ENCODE data around the gene SYNPR. TPM values are rescaled to one million over a fixed set of nuclear protein-coding genes. Genes with fewer than 3 reads are reported as not detected.

Gene SYNPR
- total RNA-seq, 1 experiment from 2014 or later = not detected

DNA sequence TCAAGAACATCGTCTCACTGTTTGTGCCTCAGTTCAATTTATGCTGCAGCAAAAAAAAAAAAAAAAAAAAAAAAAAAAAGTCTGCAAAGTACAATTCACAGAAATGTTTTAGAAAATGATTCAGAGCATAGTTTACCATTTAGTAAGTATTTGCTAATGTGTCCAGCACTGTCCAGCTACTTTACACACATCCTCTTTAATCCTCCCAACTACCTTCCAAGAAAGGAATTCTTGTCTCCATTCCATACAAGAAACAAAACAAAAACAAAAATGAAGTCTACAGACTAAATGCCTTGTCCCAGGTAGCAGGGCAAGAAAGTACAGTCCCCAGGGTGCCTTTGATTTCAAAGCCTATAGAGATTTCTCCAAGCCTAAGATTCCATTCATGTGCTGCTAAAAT is 335.5 kb downstream of the SYNPR start:
- no TSS peak for BruUV-seq (replicated peaks)
- intact Hi-C loops (cut with micrococcal nuclease) = no loop called here
- CTCF ChIA-PET = no interaction called here
- Histone ChIP-seq H2AFZ (ENCODE audit: low read length) (no peak overlapping the region), H3K4me2 (ENCODE audit: low read length) (no peak overlapping the region), H3K4me3 (ENCODE audit: low read length) (no peak overlapping the region), H3K4me1 (ENCODE audit: insufficient read depth, low read length) (no peaks in the 10 kb centered on the region), H3F3A (ENCODE audit: low read length, unreplicated experiment) (no peaks in the 10 kb centered on the region), H3K9ac (ENCODE audit: low read length) (no peak overlapping the region), H3K36me3 (ENCODE audit: low read depth, low read length) (no peaks in the 10 kb centered on the region), H3K9me2 (replicated peaks; ENCODE audit: low read length) (no peaks in the 10 kb centered on the region), H3K79me2 (ENCODE audit: low read length) (no peaks in the 10 kb centered on the region), H3K27ac (ENCODE audit: low read length) (no peak overlapping the region), H3K27me3 (ENCODE audit: low read length) (peaks cover 21% of the 10 kb centered on the region; the same call in 1 of the 2 replicates), H3K9me3 (ENCODE audit: low read length) (no peaks in the 10 kb centered on the region), H4K20me1 (ENCODE audit: low read length) (no peaks in the 10 kb centered on the region)
- no peak for DNase-seq
- no peak for TF ChIP-seq EZH2phosphoT487 (IDR thresholded peaks at IDR 0.05; ENCODE audit: borderline replicate concordance, low read length)
- no peak for TF ChIP-seq EZH2 (IDR thresholded peaks at IDR 0.05; ENCODE audit: low read length, unreplicated experiment)
- TF ChIP-seq, protein P1, sequence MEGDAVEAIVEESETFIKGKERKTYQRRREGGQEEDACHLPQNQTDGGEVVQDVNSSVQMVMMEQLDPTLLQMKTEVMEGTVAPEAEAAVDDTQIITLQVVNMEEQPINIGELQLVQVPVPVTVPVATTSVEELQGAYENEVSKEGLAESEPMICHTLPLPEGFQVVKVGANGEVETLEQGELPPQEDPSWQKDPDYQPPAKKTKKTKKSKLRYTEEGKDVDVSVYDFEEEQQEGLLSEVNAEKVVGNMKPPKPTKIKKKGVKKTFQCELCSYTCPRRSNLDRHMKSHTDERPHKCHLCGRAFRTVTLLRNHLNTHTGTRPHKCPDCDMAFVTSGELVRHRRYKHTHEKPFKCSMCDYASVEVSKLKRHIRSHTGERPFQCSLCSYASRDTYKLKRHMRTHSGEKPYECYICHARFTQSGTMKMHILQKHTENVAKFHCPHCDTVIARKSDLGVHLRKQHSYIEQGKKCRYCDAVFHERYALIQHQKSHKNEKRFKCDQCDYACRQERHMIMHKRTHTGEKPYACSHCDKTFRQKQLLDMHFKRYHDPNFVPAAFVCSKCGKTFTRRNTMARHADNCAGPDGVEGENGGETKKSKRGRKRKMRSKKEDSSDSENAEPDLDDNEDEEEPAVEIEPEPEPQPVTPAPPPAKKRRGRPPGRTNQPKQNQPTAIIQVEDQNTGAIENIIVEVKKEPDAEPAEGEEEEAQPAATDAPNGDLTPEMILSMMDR (conservative IDR thresholded peaks at IDR 0.05; ENCODE audit: low read depth, low read length) = no peak
- POLR2A ChIA-PET (ENCODE audit: unreplicated experiment) = no interaction called here
- no peak for ATAC-seq

DNA sequence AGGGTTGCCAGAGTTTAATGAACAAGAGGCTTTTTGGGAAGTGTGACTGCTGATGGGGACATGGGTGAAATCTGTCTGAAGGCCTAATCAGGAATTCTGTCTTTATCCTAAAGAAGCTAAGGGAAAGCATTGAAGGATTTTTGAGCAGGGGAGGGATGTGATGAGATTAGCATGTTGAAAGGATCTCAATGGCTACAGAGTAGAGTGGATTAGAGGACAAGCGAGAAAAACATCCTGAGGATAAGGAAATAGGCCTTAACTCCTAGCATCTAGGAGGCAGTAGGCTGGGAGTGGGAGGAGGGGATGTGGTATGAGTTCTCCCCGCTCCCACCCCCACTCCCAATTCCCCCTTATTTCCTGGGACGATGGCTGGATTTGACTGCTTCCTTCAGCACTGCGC is 339.3 kb downstream of the SYNPR start:
- CTCF ChIA-PET = no interaction called here
- Histone ChIP-seq H3K4me3 (ENCODE audit: low read length) (no peak overlapping the region), H3K36me3 (ENCODE audit: low read depth, low read length) (no peaks in the 10 kb centered on the region), H3K4me2 (ENCODE audit: low read length) (no peak overlapping the region), H3K4me1 (ENCODE audit: insufficient read depth, low read length) (no peaks in the 10 kb centered on the region), H3K27me3 (ENCODE audit: low read length) (peaks cover 22% of the 10 kb centered on the region; the same call in 1 of the 2 replicates), H2AFZ (ENCODE audit: low read length) (no peak overlapping the region), H3K9ac (ENCODE audit: low read length) (no peak overlapping the region), H3K9me2 (replicated peaks; ENCODE audit: low read length) (no peaks in the 10 kb centered on the region), H4K20me1 (ENCODE audit: low read length) (no peaks in the 10 kb centered on the region), H3K9me3 (ENCODE audit: low read length) (no peaks in the 10 kb centered on the region), H3K79me2 (ENCODE audit: low read length) (no peaks in the 10 kb centered on the region), H3F3A (ENCODE audit: low read length, unreplicated experiment) (no peaks in the 10 kb centered on the region), H3K27ac (ENCODE audit: low read length) (no peak overlapping the region)
- BruUV-seq (replicated peaks) = no TSS peak
- DNase-seq = no peak
- TF ChIP-seq EZH2phosphoT487 (IDR thresholded peaks at IDR 0.05; ENCODE audit: borderline replicate concordance, low read length) (no peak), EZH2 (IDR thresholded peaks at IDR 0.05; ENCODE audit: low read length, unreplicated experiment) (no peak)
- TF ChIP-seq, protein P1 (conservative IDR thresholded peaks at IDR 0.05; ENCODE audit: low read depth, low read length) = no peak
- POLR2A ChIA-PET (ENCODE audit: unreplicated experiment) = no interaction called here
- intact Hi-C loops (cut with micrococcal nuclease) = no loop called here
- no peak for ATAC-seq

- Histone ChIP-seq H3K4me2 (ENCODE audit: low read length) (no peak overlapping the region), H3K27ac (ENCODE audit: low read length) (no peak overlapping the region), H3K9ac (ENCODE audit: low read length) (no peak overlapping the region), H3K4me3 (ENCODE audit: low read length) (no peak overlapping the region), H3F3A (ENCODE audit: low read length, unreplicated experiment) (no peaks in the 10 kb centered on the region), H3K4me1 (ENCODE audit: insufficient read depth, low read length) (no peaks in the 10 kb centered on the region), H3K9me3 (ENCODE audit: low read length) (no peaks in the 10 kb centered on the region), H3K27me3 (ENCODE audit: low read length) (peaks cover 8% of the 10 kb centered on the region; the same call in 1 of the 2 replicates), H3K36me3 (ENCODE audit: low read depth, low read length) (no peaks in the 10 kb centered on the region), H3K9me2 (replicated peaks; ENCODE audit: low read length) (no peaks in the 10 kb centered on the region), H2AFZ (ENCODE audit: low read length) (no peak overlapping the region), H3K79me2 (ENCODE audit: low read length) (no peaks in the 10 kb centered on the region), H4K20me1 (ENCODE audit: low read length) (no peaks in the 10 kb centered on the region)
- ATAC-seq (peak; percentile 37; the same call in 1 of the 2 replicates), DNase-seq (peak; percentile 57)
- TF ChIP-seq EZH2phosphoT487 (IDR thresholded peaks at IDR 0.05; ENCODE audit: borderline replicate concordance, low read length) = no peak
- no peak for TF ChIP-seq EZH2 (IDR thresholded peaks at IDR 0.05; ENCODE audit: low read length, unreplicated experiment)
- TF ChIP-seq, protein P1 (conservative IDR thresholded peaks at IDR 0.05; ENCODE audit: low read depth, low read length) = no peak
- intact Hi-C loops (cut with micrococcal nuclease) = no loop called here
- POLR2A ChIA-PET (ENCODE audit: unreplicated experiment) = no interaction called here
- CTCF ChIA-PET = no interaction called here
- no TSS peak for BruUV-seq (replicated peaks)
These were observed 346.9 kb downstream of the SYNPR start for GRCh38 chr3:63624941-63625560.

Data from PC-3 (cell line).